ENCODE data around the gene CLEC19A. TPM values are rescaled to one million over a fixed set of nuclear protein-coding genes. Genes with fewer than 3 reads are reported as not detected.
A peak's percentile ranks its signal among the peaks of the same experiment; 100 is the strongest.

CLEC19A gene
- total and polyA plus RNA-seq, 2 experiments from 2014 or later, result not detected

DNA sequence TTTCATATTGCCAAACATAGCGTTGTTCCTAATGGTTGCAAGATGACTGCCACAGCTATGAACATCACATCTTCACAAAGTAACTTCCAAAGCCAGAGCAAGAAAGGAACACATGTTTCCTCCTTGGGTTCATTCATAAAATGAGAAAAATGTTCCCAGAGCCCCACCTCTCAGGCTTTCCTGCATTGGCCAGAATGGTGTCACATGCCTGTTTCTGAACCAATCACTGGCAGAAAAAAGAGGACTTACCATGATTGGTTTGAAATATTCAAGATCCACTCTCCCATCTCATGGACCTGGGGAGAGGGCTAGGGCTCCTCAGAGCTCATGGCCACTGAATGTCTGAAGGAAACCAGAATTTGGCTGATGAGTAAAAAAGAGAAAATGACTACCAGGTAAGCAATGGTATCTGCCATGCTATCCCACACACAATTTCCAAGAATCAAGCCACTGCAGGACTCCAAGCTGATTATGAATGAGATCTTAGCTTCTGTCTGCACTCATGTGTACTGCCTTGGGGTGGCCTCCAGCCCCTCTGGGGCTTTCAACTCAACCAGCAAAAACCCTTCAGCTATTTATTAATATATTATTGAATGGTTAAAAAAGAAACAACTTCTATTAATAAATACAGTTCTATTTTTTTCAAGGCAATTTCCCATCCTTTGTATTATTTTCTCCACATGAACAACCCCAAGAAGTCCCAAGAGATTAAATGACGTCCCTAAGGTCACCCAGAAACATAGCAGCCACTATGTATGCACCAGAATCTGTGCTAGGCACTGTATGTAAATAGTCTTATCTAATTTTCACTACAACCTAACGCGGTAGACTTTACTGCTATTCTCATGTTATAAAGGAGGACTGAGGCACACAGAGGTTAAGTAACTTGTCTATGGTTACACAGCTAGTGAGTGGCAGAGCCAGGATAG, 70.8 kb downstream of the CLEC19A start:
- no peak overlapping the region for H3K4me3 Mint-ChIP-seq
- no peaks in the 10 kb centered on the region for H3K36me3 Mint-ChIP-seq (ENCODE audit: low read depth)
- TF ChIP-seq ZNF114 (CRISPR knock-in tag; IDR thresholded peaks at IDR 0.05) (no peak), ZNF331 (CRISPR knock-in tag; IDR thresholded peaks at IDR 0.05; ENCODE audit: low read depth) (no peak), CREB1 (CRISPR knock-in tag; IDR thresholded peaks at IDR 0.05; ENCODE audit: low read depth) (no peak)
- TF ChIP-seq, protein P1, sequence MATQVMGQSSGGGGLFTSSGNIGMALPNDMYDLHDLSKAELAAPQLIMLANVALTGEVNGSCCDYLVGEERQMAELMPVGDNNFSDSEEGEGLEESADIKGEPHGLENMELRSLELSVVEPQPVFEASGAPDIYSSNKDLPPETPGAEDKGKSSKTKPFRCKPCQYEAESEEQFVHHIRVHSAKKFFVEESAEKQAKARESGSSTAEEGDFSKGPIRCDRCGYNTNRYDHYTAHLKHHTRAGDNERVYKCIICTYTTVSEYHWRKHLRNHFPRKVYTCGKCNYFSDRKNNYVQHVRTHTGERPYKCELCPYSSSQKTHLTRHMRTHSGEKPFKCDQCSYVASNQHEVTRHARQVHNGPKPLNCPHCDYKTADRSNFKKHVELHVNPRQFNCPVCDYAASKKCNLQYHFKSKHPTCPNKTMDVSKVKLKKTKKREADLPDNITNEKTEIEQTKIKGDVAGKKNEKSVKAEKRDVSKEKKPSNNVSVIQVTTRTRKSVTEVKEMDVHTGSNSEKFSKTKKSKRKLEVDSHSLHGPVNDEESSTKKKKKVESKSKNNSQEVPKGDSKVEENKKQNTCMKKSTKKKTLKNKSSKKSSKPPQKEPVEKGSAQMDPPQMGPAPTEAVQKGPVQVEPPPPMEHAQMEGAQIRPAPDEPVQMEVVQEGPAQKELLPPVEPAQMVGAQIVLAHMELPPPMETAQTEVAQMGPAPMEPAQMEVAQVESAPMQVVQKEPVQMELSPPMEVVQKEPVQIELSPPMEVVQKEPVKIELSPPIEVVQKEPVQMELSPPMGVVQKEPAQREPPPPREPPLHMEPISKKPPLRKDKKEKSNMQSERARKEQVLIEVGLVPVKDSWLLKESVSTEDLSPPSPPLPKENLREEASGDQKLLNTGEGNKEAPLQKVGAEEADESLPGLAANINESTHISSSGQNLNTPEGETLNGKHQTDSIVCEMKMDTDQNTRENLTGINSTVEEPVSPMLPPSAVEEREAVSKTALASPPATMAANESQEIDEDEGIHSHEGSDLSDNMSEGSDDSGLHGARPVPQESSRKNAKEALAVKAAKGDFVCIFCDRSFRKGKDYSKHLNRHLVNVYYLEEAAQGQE (IDR thresholded peaks at IDR 0.05; ENCODE audit: unreplicated experiment), result no peak
- TF ChIP-seq, protein P2, sequence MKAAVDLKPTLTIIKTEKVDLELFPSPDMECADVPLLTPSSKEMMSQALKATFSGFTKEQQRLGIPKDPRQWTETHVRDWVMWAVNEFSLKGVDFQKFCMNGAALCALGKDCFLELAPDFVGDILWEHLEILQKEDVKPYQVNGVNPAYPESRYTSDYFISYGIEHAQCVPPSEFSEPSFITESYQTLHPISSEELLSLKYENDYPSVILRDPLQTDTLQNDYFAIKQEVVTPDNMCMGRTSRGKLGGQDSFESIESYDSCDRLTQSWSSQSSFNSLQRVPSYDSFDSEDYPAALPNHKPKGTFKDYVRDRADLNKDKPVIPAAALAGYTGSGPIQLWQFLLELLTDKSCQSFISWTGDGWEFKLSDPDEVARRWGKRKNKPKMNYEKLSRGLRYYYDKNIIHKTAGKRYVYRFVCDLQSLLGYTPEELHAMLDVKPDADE (IDR thresholded peaks at IDR 0.05), result no peak
- no peak overlapping the region for H3K4me3 ChIP-seq
- DNase-seq (ENCODE audit: low spot score), result no peak
- no peaks in the 10 kb centered on the region for H3K4me1 ChIP-seq (ENCODE audit: insufficient read depth)
- H3K27me3 Mint-ChIP-seq (ENCODE audit: insufficient read depth, low read depth, poor library complexity), result peaks cover 2% of the 10 kb centered on the region
- no peak overlapping the region for H3K27ac ChIP-seq (ENCODE audit: low read depth)
- H3K4me1 Mint-ChIP-seq, result no peaks in the 10 kb centered on the region
- H4K20me1 ChIP-seq (replicated peaks; ENCODE audit: insufficient read depth), result no peaks in the 10 kb centered on the region
- no peaks in the 10 kb centered on the region for H3K27me3 ChIP-seq (ENCODE audit: insufficient read depth)
- no peak for ATAC-seq
- no peaks in the 10 kb centered on the region for H3K36me3 ChIP-seq (ENCODE audit: insufficient read depth)
- no peaks in the 10 kb centered on the region for H3K9me3 Mint-ChIP-seq
- H3K4me2 ChIP-seq, result no peak overlapping the region
- no peaks in the 10 kb centered on the region for H3F3A ChIP-seq (replicated peaks; ENCODE audit: low read depth)
- no peaks in the 10 kb centered on the region for H3K79me2 ChIP-seq (replicated peaks; ENCODE audit: insufficient read depth)
- H2AFZ ChIP-seq, result peak overlapping the region; percentile 18; the same call in 1 of the 2 replicates
- no peaks in the 10 kb centered on the region for H3K9me2 ChIP-seq (ENCODE audit: insufficient read depth)
- no peak overlapping the region for H3K27ac Mint-ChIP-seq

DNA sequence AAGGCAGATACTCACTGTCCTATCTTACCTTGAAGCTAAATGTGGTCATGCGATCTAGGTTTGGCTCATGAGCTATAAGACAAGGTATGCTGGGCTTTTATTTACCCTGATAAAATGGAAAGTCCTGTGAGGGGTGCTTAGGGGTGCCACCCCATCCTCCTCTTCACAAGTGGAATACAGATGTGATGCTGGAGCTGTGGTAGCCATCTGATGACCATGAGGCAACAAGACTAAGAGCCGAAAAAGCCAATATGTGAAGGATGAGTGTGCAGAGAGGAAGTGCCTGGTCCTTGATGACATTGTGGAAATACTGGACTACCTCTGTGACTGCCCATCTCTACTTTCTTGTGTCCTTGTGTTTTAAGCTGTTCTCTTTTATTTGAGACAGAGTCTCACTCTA, 74.0 kb downstream of the CLEC19A start:
- Histone ChIP-seq H3K36me3 (ENCODE audit: insufficient read depth) (no peaks in the 10 kb centered on the region), H3K4me1 (ENCODE audit: insufficient read depth) (no peaks in the 10 kb centered on the region), H3K9me2 (ENCODE audit: insufficient read depth) (no peaks in the 10 kb centered on the region), H4K20me1 (replicated peaks; ENCODE audit: insufficient read depth) (no peaks in the 10 kb centered on the region), H2AFZ (0 out of 2 replicates have a peak overlapping the region, but pooled peaks have one; percentile 38), H3K27me3 (ENCODE audit: insufficient read depth) (no peaks in the 10 kb centered on the region), H3F3A (replicated peaks; ENCODE audit: low read depth) (no peaks in the 10 kb centered on the region), H3K79me2 (replicated peaks; ENCODE audit: insufficient read depth) (no peaks in the 10 kb centered on the region), H3K27ac (ENCODE audit: low read depth) (no peak overlapping the region), H3K4me3 (no peak overlapping the region), H3K4me2 (no peak overlapping the region)
- Mint-ChIP-seq H3K9me3 (no peaks in the 10 kb centered on the region), H3K4me3 (no peak overlapping the region), H3K4me1 (no peaks in the 10 kb centered on the region), H3K36me3 (ENCODE audit: low read depth) (no peaks in the 10 kb centered on the region), H3K27me3 (ENCODE audit: insufficient read depth, low read depth, poor library complexity) (peaks cover 2% of the 10 kb centered on the region), H3K27ac (no peak overlapping the region)
- ATAC-seq (no peak), DNase-seq (ENCODE audit: low spot score) (no peak)
- TF ChIP-seq JUNB (IDR thresholded peaks at IDR 0.05; ENCODE audit: unreplicated experiment) (no peak), STAT1 (IDR thresholded peaks at IDR 0.05; ENCODE audit: unreplicated experiment) (no peak), POLR2AphosphoS5 (IDR thresholded peaks at IDR 0.05; ENCODE audit: low read depth) (no peak), EZH2phosphoT487 (IDR thresholded peaks at IDR 0.05; ENCODE audit: unreplicated experiment) (no peak), ZNF331 (CRISPR knock-in tag; IDR thresholded peaks at IDR 0.05; ENCODE audit: low read depth) (no peak), CREB1 (CRISPR knock-in tag; IDR thresholded peaks at IDR 0.05; ENCODE audit: low read depth) (no peak), ZNF114 (CRISPR knock-in tag; IDR thresholded peaks at IDR 0.05) (no peak), EZH2 (IDR thresholded peaks at IDR 0.05; ENCODE audit: low read depth, unreplicated experiment) (no peak)
- TF ChIP-seq, protein P3, sequence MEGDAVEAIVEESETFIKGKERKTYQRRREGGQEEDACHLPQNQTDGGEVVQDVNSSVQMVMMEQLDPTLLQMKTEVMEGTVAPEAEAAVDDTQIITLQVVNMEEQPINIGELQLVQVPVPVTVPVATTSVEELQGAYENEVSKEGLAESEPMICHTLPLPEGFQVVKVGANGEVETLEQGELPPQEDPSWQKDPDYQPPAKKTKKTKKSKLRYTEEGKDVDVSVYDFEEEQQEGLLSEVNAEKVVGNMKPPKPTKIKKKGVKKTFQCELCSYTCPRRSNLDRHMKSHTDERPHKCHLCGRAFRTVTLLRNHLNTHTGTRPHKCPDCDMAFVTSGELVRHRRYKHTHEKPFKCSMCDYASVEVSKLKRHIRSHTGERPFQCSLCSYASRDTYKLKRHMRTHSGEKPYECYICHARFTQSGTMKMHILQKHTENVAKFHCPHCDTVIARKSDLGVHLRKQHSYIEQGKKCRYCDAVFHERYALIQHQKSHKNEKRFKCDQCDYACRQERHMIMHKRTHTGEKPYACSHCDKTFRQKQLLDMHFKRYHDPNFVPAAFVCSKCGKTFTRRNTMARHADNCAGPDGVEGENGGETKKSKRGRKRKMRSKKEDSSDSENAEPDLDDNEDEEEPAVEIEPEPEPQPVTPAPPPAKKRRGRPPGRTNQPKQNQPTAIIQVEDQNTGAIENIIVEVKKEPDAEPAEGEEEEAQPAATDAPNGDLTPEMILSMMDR (conservative IDR thresholded peaks at IDR 0.05; ENCODE audit: low read depth in 2 of 2), result no peak
- TF ChIP-seq, protein P1 (IDR thresholded peaks at IDR 0.05; ENCODE audit: unreplicated experiment), result no peak
- TF ChIP-seq, protein P2 (IDR thresholded peaks at IDR 0.05), result no peak
